ENCODE measurements around the gene HM13. TPM values are rescaled to one million over a fixed set of nuclear protein-coding genes. Genes with fewer than 3 reads are reported as not detected.

The HM13 gene
- total and polyA plus RNA-seq, 9 of the 15 experiments (the other 6 are each of a cell fraction or from before 2014, with no cell fraction given) = 7.7 to 136 (median 74.5) TPM

DNA sequence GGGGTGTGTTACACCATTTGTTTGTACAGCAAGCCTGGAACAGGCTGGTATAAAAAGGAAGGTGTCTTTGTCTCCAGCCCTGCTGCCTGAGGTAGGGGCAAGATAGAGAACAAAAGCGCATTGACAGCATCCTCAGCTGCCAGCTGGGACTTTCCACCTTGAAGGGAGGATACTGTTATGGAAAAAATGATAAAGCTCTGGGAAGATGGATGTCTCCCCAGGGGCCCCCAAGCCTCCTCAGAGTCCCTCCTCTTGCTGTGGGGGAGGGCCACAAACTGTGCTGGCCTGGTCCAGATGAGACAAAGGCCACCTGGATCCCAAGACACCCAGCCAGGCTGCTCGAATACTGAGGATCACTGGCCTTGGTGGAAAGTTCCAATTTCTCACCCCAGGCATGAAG is 26.1 kb upstream of the HM13 start:
- ATAC-seq (no peak), FAIRE-seq (no peak), DNase-seq (ENCODE audit: extremely low read depth in 1 of 4, low spot score in 3 of 4) (no peak)
- no peaks in the 10 kb centered on the region for H3K79me2 ChIP-seq (ENCODE audit: control insufficient read depth, insufficient read depth, low read length)
- H3K4me2 ChIP-seq (ENCODE audit: insufficient read depth, low read length) = no peak overlapping the region
- intact Hi-C loops (cut with micrococcal nuclease) = no loop called here
- ChIA-PET CTCF (ENCODE audit: low intra/inter-chr PET ratio) (no interaction called here), POLR2A (no interaction called here)
- H3K27me3 ChIP-seq (ENCODE audit: control insufficient read depth in 2 of 2, insufficient read depth in 2 of 2, low read length in 2 of 2) = peaks cover 8 to 20% of the 10 kb centered on the region in 2 experiments; a peak in 3 of 5 replicates
- TF ChIP-seq, protein P1, sequence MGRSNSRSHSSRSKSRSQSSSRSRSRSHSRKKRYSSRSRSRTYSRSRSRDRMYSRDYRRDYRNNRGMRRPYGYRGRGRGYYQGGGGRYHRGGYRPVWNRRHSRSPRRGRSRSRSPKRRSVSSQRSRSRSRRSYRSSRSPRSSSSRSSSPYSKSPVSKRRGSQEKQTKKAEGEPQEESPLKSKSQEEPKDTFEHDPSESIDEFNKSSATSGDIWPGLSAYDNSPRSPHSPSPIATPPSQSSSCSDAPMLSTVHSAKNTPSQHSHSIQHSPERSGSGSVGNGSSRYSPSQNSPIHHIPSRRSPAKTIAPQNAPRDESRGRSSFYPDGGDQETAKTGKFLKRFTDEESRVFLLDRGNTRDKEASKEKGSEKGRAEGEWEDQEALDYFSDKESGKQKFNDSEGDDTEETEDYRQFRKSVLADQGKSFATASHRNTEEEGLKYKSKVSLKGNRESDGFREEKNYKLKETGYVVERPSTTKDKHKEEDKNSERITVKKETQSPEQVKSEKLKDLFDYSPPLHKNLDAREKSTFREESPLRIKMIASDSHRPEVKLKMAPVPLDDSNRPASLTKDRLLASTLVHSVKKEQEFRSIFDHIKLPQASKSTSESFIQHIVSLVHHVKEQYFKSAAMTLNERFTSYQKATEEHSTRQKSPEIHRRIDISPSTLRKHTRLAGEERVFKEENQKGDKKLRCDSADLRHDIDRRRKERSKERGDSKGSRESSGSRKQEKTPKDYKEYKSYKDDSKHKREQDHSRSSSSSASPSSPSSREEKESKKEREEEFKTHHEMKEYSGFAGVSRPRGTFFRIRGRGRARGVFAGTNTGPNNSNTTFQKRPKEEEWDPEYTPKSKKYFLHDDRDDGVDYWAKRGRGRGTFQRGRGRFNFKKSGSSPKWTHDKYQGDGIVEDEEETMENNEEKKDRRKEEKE (IDR thresholded peaks at IDR 0.05; ENCODE audit: borderline replicate concordance in 1 of 2, control insufficient read depth in 1 of 2, low read depth in 2 of 2, low read length in 1 of 2) = no peak
- no peaks in the 10 kb centered on the region for H4K20me1 ChIP-seq (replicated peaks; ENCODE audit: control insufficient read depth, insufficient read depth, low read length)
- in situ Hi-C loops (cut with MboI) = no loop called here
- no peaks in the 10 kb centered on the region; the same call in 1 of the 2 replicates for H3K9me3 ChIP-seq (replicated peaks; ENCODE audit: control insufficient read depth, insufficient read depth, low read depth, low read length)
- no peaks in the 10 kb centered on the region for H3K36me3 ChIP-seq (ENCODE audit: control insufficient read depth, insufficient read depth, low read length)
- H3K27ac ChIP-seq (ENCODE audit: extremely low read depth, low read depth, low read length) = no peak overlapping the region
- no peak overlapping the region for H2AFZ ChIP-seq (ENCODE audit: low read depth, low read length)
- H3K9me1 ChIP-seq (ENCODE audit: control insufficient read depth, insufficient read depth, low read length) = no peaks in the 10 kb centered on the region
- peaks cover 11 to 14% of the 10 kb centered on the region in 2 experiments; a peak in 3 of 5 replicates for H3K4me1 ChIP-seq (replicated peaks in 1 of 2; ENCODE audit: control insufficient read depth in 2 of 2, insufficient read depth in 2 of 2, low read length in 2 of 2)
- BruUV-seq (replicated peaks) = no TSS peak
- 0% methylated on average over 2 of the region's 2 CpGs for WGBS (ENCODE audit: insufficient coverage, low coverage, missing lambda C conversion rate)
- no peak overlapping the region for H3K4me3 ChIP-seq
- H3K9ac ChIP-seq (ENCODE audit: insufficient read depth in 1 of 2, low read depth in 2 of 2, low read length in 2 of 2) = no peak overlapping the region

DNA sequence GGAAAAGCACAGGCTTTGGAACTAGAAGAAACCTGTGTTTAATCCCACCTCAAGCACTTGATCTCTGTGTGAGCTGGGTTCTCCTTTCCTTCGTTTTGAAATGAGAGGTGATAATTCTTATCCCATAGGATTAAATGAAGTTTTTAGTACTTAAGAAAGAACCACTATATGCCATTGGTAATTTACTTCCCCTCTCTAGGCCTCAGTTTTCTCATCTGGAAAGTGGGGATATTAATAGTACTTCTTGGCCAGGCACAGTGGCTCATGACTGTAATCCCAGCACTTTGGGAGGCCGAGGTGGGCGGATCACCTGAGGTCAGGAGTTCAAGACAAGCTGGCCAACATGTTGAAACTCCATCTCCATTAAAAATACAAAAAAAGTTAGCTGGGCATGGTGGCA is 25.1 kb upstream of the HM13 start:
- Histone ChIP-seq H4K20me1 (replicated peaks; ENCODE audit: control insufficient read depth, insufficient read depth, low read length) (no peaks in the 10 kb centered on the region), H3K9me3 (replicated peaks; ENCODE audit: control insufficient read depth, insufficient read depth, low read depth, low read length) (no peaks in the 10 kb centered on the region; the same call in 1 of the 2 replicates), H3K27me3 (ENCODE audit: control insufficient read depth in 2 of 2, insufficient read depth in 2 of 2, low read length in 2 of 2) (peaks cover 8 to 19% of the 10 kb centered on the region in 2 experiments; a peak in 3 of 5 replicates), H3K4me2 (ENCODE audit: insufficient read depth, low read length) (no peak overlapping the region), H3K9me1 (ENCODE audit: control insufficient read depth, insufficient read depth, low read length) (no peaks in the 10 kb centered on the region), H2AFZ (ENCODE audit: low read depth, low read length) (no peak overlapping the region), H3K4me1 (replicated peaks in 1 of 2; ENCODE audit: control insufficient read depth in 2 of 2, insufficient read depth in 2 of 2, low read length in 2 of 2) (peaks cover 11% of the 10 kb centered on the region in 2 experiments; a peak in 3 of 5 replicates), H3K4me3 (no peak overlapping the region), H3K36me3 (ENCODE audit: control insufficient read depth, insufficient read depth, low read length) (no peaks in the 10 kb centered on the region), H3K9ac (ENCODE audit: insufficient read depth in 1 of 2, low read depth in 2 of 2, low read length in 2 of 2) (no peak overlapping the region), H3K27ac (ENCODE audit: extremely low read depth, low read depth, low read length) (no peak overlapping the region), H3K79me2 (ENCODE audit: control insufficient read depth, insufficient read depth, low read length) (no peaks in the 10 kb centered on the region)
- CTCF ChIA-PET (ENCODE audit: low intra/inter-chr PET ratio) = no interaction called here
- POLR2A ChIA-PET = interaction anchor here (0.6 kb wide), 1 partner anchor 26 kb away, joined by 3 read pairs; no protein-coding TSS in a partner anchor
- WGBS (ENCODE audit: insufficient coverage, low coverage, missing lambda C conversion rate) = 0% methylated on average over 3 of the region's 3 CpGs
- BruUV-seq (replicated peaks) = no TSS peak
- no peak for ATAC-seq
- no peak for FAIRE-seq
- DNase-seq (ENCODE audit: extremely low read depth in 1 of 4, low spot score in 3 of 4) = no peak
- in situ Hi-C loops (cut with MboI) (no loop called here), intact Hi-C loops (cut with micrococcal nuclease) (no loop called here)
- TF ChIP-seq NFE2L1 (tag; IDR thresholded peaks at IDR 0.05; ENCODE audit: borderline replicate concordance, low read depth) (no peak), BCOR (IDR thresholded peaks at IDR 0.05) (0 out of 2 replicates have a peak, but pooled peaks have one; percentile 23), KAT8 (IDR thresholded peaks at IDR 0.05; ENCODE audit: low read depth) (no peak), RBM25 (IDR thresholded peaks at IDR 0.05; ENCODE audit: low read depth, low read length, severe bottlenecking) (peak; percentile 76), BRF1 (IDR thresholded peaks at IDR 0.05; ENCODE audit: borderline replicate concordance, extremely low read depth, insufficient read length) (no peak), FOXM1 (IDR thresholded peaks at IDR 0.05; ENCODE audit: low read depth) (no peak), FOXM1 (CRISPR knock-in tag; IDR thresholded peaks at IDR 0.05; ENCODE audit: low read depth) (no peak), HMG20B (CRISPR knock-in tag; IDR thresholded peaks at IDR 0.05) (no peak), ZNF175 (CRISPR knock-in tag; IDR thresholded peaks at IDR 0.05; ENCODE audit: low read depth) (no peak), ZNF274 (IDR thresholded peaks at IDR 0.05; ENCODE audit: borderline replicate concordance, low read depth, low read length) (no peak)
